H1 (cell line): Measurements from ENCODE around the gene MYH9. TPM values are rescaled to one million over a fixed set of nuclear protein-coding genes. Genes with fewer than 3 reads are reported as not detected.

ENCODE experiments used
- CTCF ChIA-PET: fragments of 300-600 bp; sonication (Branson Sonifier 250); formaldehyde crosslinking; loops from one replicate; lab custom pipeline; 2021; ENCODE audit not compliant: partially characterized antibody; lab: Charles Lee
- POLR2A ChIA-PET: fragments of 300-600 bp; sonication (Branson Sonifier 250); formaldehyde crosslinking; loops from one replicate; lab custom pipeline; 2021; ENCODE audit warnings: inconsistent platforms; ENCODE audit not compliant: partially characterized antibody; lab: Charles Lee
- DNase-seq, 2 experiments: peaks; one replicate each; pipeline versions ENCODE4 v3.0.0 to v3.0.0-alpha.2; 2010 to 2022; ENCODE audit warnings: low spot score in 2 of 2, low read depth in 1 of 2, mixed read lengths in 1 of 2
- FAIRE-seq: peaks from 2 replicates; lab custom pipeline; 2011; peaks lifted over from hg19 to GRCh38; lab: Jason Lieb, UNC
- H2AFZ ChIP-seq: 2 replicates; pipeline ENCODE4 v1.8.1; 2012; ENCODE audit warnings: low read length, inconsistent platforms
- H2AK5ac ChIP-seq: 2 replicates; pipeline ENCODE4 v1.6.1; 2013; ENCODE audit warnings: low read depth, low read length
- H2BK120ac ChIP-seq: replicated peaks from 2 replicates; pipeline ENCODE3; 2013; ENCODE audit warnings: low read depth, low read length, inconsistent platforms
- H2BK12ac ChIP-seq: 2 replicates; pipeline ENCODE4 v1.6.1; 2013; ENCODE audit warnings: low read depth, low read length
- H2BK15ac ChIP-seq: 2 replicates; pipeline ENCODE4 v1.6.1; 2013; ENCODE audit warnings: low read length
- H2BK20ac ChIP-seq: 2 replicates; pipeline ENCODE4 v1.6.1; 2013; ENCODE audit warnings: low read length
- H2BK5ac ChIP-seq: 2 replicates; pipeline ENCODE4 v1.6.1; 2013; ENCODE audit warnings: low read depth, low read length
- H3K14ac ChIP-seq: 2 replicates; pipeline ENCODE4 v1.6.1; 2013; ENCODE audit warnings: inconsistent platforms; ENCODE audit not compliant: insufficient read length
- H3K18ac ChIP-seq: 2 replicates; pipeline ENCODE4 v1.6.1; 2013; ENCODE audit warnings: low read length; ENCODE audit errors: extremely low read depth
- H3K23ac ChIP-seq: 2 replicates; pipeline ENCODE4 v1.6.1; 2013; ENCODE audit warnings: inconsistent platforms; ENCODE audit not compliant: insufficient read length
- H3K23me2 ChIP-seq: 2 replicates; pipeline ENCODE4 v1.6.1; 2013; ENCODE audit warnings: low read depth, low read length
- H3K27ac ChIP-seq: 2 replicates; pipeline ENCODE4 v1.6.1; 2011; ENCODE audit warnings: low read depth, low read length, inconsistent platforms
- H3K27me3 ChIP-seq, 4 experiments: replicated peaks in 1 of 4; 1 replicate in 1 of 4; 2 replicates in 3 of 4; pipeline versions ENCODE4 v1.6.1 to v1.8.1; 2011 to 2013; ENCODE audit warnings: low read length in 3 of 4, mild to moderate bottlenecking in 3 of 4, inconsistent platforms in 2 of 4, mixed read lengths in 2 of 4, moderate library complexity in 1 of 4; ENCODE audit not compliant: control insufficient read depth in 3 of 4, insufficient read depth in 3 of 4; ENCODE audit errors: extremely low read depth in 1 of 4
- H3K36me3 ChIP-seq, 4 experiments: 2 replicates each; pipeline versions ENCODE4 v1.6.1 to v1.8.1; 2011 to 2013; ENCODE audit warnings: mild to moderate bottlenecking in 4 of 4, low read length in 3 of 4, moderate library complexity in 2 of 4, control low read depth in 1 of 4, inconsistent platforms in 1 of 4; ENCODE audit not compliant: insufficient read depth in 4 of 4, control insufficient read depth in 2 of 4
- H3K4ac ChIP-seq: replicated peaks from 2 replicates; pipeline ENCODE3; 2013; ENCODE audit warnings: low read length, low read depth, mixed read lengths, inconsistent platforms; ENCODE audit not compliant: insufficient read length
- H3K4me1 ChIP-seq, 4 experiments: replicated peaks in 1 of 4; 1 replicate in 1 of 4; 2 replicates in 3 of 4; pipeline versions ENCODE4 v1.6.1 to v1.8.1; 2011 to 2013; ENCODE audit warnings: low read length in 3 of 4, inconsistent platforms in 2 of 4, mixed read lengths in 1 of 4; ENCODE audit not compliant: insufficient read depth in 4 of 4, control insufficient read depth in 3 of 4
- H3K4me2 ChIP-seq, 2 experiments: 2 replicates each; pipeline versions ENCODE4 v1.6.1 to v1.8.1; 2011 to 2013; ENCODE audit warnings: low read depth in 2 of 2, low read length in 2 of 2, control low read depth in 1 of 2, inconsistent platforms in 1 of 2, mild to moderate bottlenecking in 1 of 2; ENCODE audit not compliant: insufficient read depth in 1 of 2
- H3K4me3 ChIP-seq, 4 experiments: fragments of 200-600, 300-600 bp in 1 of 4; sonication (generic), shearing (Covaris generic), sonication (Bioruptor Twin) in 1 of 4; 2 replicates each; pipeline versions ENCODE4 v1.5.1 to v1.8.1; 2011 to 2016; ENCODE audit warnings: low read length in 4 of 4, low read depth in 3 of 4, control low read depth in 2 of 4, inconsistent platforms in 2 of 4, mild to moderate bottlenecking in 2 of 4, mixed read lengths in 1 of 4, moderate library complexity in 1 of 4; ENCODE audit not compliant: insufficient read depth in 2 of 4; ENCODE audit errors: extremely low read depth in 1 of 4
- H3K56ac ChIP-seq: replicated peaks from 2 replicates; pipeline ENCODE3; 2013; ENCODE audit warnings: low read depth, mild to moderate bottlenecking, mixed read lengths, low read length, inconsistent platforms; ENCODE audit not compliant: insufficient read length
- H3K79me1 ChIP-seq: 2 replicates; pipeline ENCODE4 v1.6.1; 2013; ENCODE audit warnings: low read depth, low read length, control low read depth
- H3K79me2 ChIP-seq, 2 experiments: 2 replicates each; pipeline versions ENCODE4 v1.6.1 to v1.8.1; 2012 to 2013; ENCODE audit warnings: low read length in 2 of 2, mild to moderate bottlenecking in 2 of 2, inconsistent platforms in 1 of 2; ENCODE audit not compliant: insufficient read depth in 2 of 2, control insufficient read depth in 1 of 2
- H3K9ac ChIP-seq, 4 experiments: replicated peaks in 1 of 4; 1 replicate in 1 of 4; 2 replicates in 3 of 4; pipeline versions ENCODE4 v1.6.1 to v1.8.1; 2011 to 2013; ENCODE audit warnings: low read depth in 3 of 4, low read length in 3 of 4, control low read depth in 2 of 4, mild to moderate bottlenecking in 2 of 4, moderate library complexity in 2 of 4, inconsistent platforms in 1 of 4; ENCODE audit errors: extremely low read depth in 1 of 4
- H3K9me3 ChIP-seq, 2 experiments: 2 replicates each; pipeline versions ENCODE4 v1.6.1 to v1.8.1; 2012 to 2013; ENCODE audit warnings: mild to moderate bottlenecking in 2 of 2, moderate library complexity in 2 of 2, control low read depth in 1 of 2, inconsistent platforms in 1 of 2, low read depth in 1 of 2, low read length in 1 of 2, mixed read lengths in 1 of 2; ENCODE audit not compliant: insufficient read depth in 2 of 2
- H4K20me1 ChIP-seq, 2 experiments: replicated peaks in 1 of 2; 2 replicates each; pipeline versions ENCODE3 to v1.8.1; 2011 to 2013; ENCODE audit warnings: inconsistent platforms in 2 of 2, low read length in 2 of 2, mild to moderate bottlenecking in 1 of 2; ENCODE audit not compliant: insufficient read depth in 2 of 2, control insufficient read depth in 1 of 2
- H4K5ac ChIP-seq: 2 replicates; pipeline ENCODE4 v1.6.1; 2013; ENCODE audit warnings: low read length, low read depth, mixed read lengths, inconsistent platforms; ENCODE audit not compliant: insufficient read length
- H4K8ac ChIP-seq: 2 replicates; pipeline ENCODE4 v1.8.0; 2013; ENCODE audit warnings: mild to moderate bottlenecking, moderate library complexity, low read length, inconsistent platforms; ENCODE audit not compliant: insufficient read depth; ENCODE audit errors: extremely low read depth
- H4K91ac ChIP-seq: replicated peaks from 2 replicates; pipeline ENCODE3; 2013; ENCODE audit warnings: low read length, mixed read lengths, inconsistent platforms; ENCODE audit not compliant: insufficient read length
- CTCF ChIP-seq, 3 experiments: IDR thresholded peaks; 1 replicate in 2 of 3; 2 replicates in 1 of 3; pipeline versions ENCODE4 v1.5.1 to v1.6.1; 2011; ENCODE audit warnings: low read length in 3 of 3, mild to moderate bottlenecking in 3 of 3, inconsistent platforms in 2 of 3, low read depth in 1 of 3, moderate library complexity in 1 of 3; ENCODE audit not compliant: insufficient read depth in 1 of 3; ENCODE audit errors: control extremely low read depth in 1 of 3
- EZH2 ChIP-seq: fragments of 200-600 bp; sonication (generic); IDR thresholded peaks from 2 replicates; pipeline ENCODE4 v1.7.1; 2012; ENCODE audit warnings: low read depth, mild to moderate bottlenecking, moderate library complexity, low read length, inconsistent platforms; ENCODE audit not compliant: severe bottlenecking
- KDM5A ChIP-seq: fragments of 200-600 bp; IDR thresholded peaks from 2 replicates; pipeline ENCODE4 v1.7.1; 2012; ENCODE audit warnings: mild to moderate bottlenecking, low read length, inconsistent platforms, mixed read lengths
- MAFK ChIP-seq: IDR thresholded peaks from 2 replicates; pipeline ENCODE4 v1.6.1; 2012; ENCODE audit warnings: low read depth, mild to moderate bottlenecking, improper control_type of control experiment, low read length
- POLR2A ChIP-seq, 2 experiments: IDR thresholded peaks; 1 replicate in 1 of 2; 2 replicates in 1 of 2; pipeline ENCODE4 v1.6.1; 2011; ENCODE audit warnings: low read depth in 2 of 2, low read length in 2 of 2, mild to moderate bottlenecking in 2 of 2; ENCODE audit errors: control extremely low read depth in 1 of 2
- SIRT6 ChIP-seq: IDR thresholded peaks from one replicate; pipeline ENCODE4 v1.7.1; 2012; ENCODE audit warnings: low read length, inconsistent platforms
- TBP ChIP-seq: IDR thresholded peaks from 2 replicates; pipeline ENCODE4 v1.6.1; 2011; ENCODE audit warnings: low read depth, low read length, improper control_type of control experiment
- WGBS, 2 experiments: shearing (Covaris generic) in 1 of 2; methylation state at CpG; one replicate each; pipeline versions ENCODE4 v1.1.6 to v1.1.7; 2013 to 2015; ENCODE audit warnings: low lambda C conversion rate in 2 of 2, mixed read lengths in 2 of 2, inconsistent platforms in 1 of 2, low coverage in 1 of 2, missing lambda C conversion rate in 1 of 2; ENCODE audit not compliant: insufficient replicate concordance in 2 of 2, insufficient coverage in 1 of 2, insufficient read length in 1 of 2; ENCODE audit errors: extremely low coverage in 1 of 2, missing lambda C conversion rate in 1 of 2; 5-methylcytosine and 5-hydroxymethylcytosine counted together
- polyA plus RNA-seq, 7 experiments: library from polyadenylated mRNA; depleted of rRNA in 3 of 7; stranded (reverse) in 5 of 7; unstranded in 2 of 7; fragments of >200 nt in 5 of 7; fragments of 200-250 nt in 2 of 7; gene quantifications; 1 replicate in 5 of 7; 2 replicates in 1 of 7; 4 replicates in 1 of 7; pipeline versions ENCODE4 v1.2.1 to v1.2.3, GENCODE V29; 2011 to 2013; ENCODE audit warnings: missing spikeins in 2 of 7, mixed read lengths in 2 of 7
- total RNA-seq: library from RNA; stranded (reverse); fragmentation: NEBNext Ultra II Directional; extraction: Animal tissue kit (Norgen Biotek cat#: 25700); gene quantifications from 2 replicates; pipeline ENCODE4 v1.2.1, GENCODE V29; 2021

The MYH9 gene
- total and polyA plus RNA-seq, 2 of the 8 experiments (the other 6 are each of a cell fraction or from before 2014, with no cell fraction given) = 24.9 to 322 TPM

- Histone ChIP-seq H2AFZ (no peak overlapping the region), H3K14ac (no peak overlapping the region), H3K23ac (no peak overlapping the region), H3K79me1 (no peaks in the 10 kb centered on the region), H2BK20ac (no peak overlapping the region), H3K9me3 (no peaks in the 10 kb centered on the region), H3K27ac (no peak overlapping the region), H3K27me3 (no peaks in the 10 kb centered on the region), H3K18ac (no peak overlapping the region), H3K4me3 (no peak overlapping the region), H3K4me2 (no peak overlapping the region), H2BK15ac (no peak overlapping the region), H4K91ac (no peak overlapping the region), H3K9ac (no peak overlapping the region), H4K20me1 (no peaks in the 10 kb centered on the region), H3K23me2 (no peaks in the 10 kb centered on the region), H2BK12ac (0 out of 2 replicates have a peak overlapping the region, but pooled peaks have one; percentile 11), H4K5ac (no peak overlapping the region), H3K36me3 (no peaks in the 10 kb centered on the region), H2BK120ac (no peak overlapping the region), H3K56ac (no peak overlapping the region), H2BK5ac (no peak overlapping the region), H3K4ac (no peak overlapping the region), H2AK5ac (no peak overlapping the region), H3K4me1 (peaks cover 0 to 4% (median 2%) of the 10 kb centered on the region in 4 experiments; a peak in 4 of 7 replicates), H3K79me2 (no peaks in the 10 kb centered on the region), H4K8ac (no peak overlapping the region)
- TF ChIP-seq MAFK (no peak), EZH2 (no peak), SIRT6 (no peak), POLR2A (IDR thresholded peaks at IDR 0.05; ENCODE audit: control extremely low read depth in 1 of 2, low read depth in 2 of 2, low read length in 2 of 2) (no peak), CTCF (IDR thresholded peaks at IDR 0.05; ENCODE audit: control extremely low read depth in 1 of 3, insufficient read depth in 1 of 3, low read depth in 1 of 3, low read length in 3 of 3) (no peak), KDM5A (no peak), TBP (no peak)
- POLR2A ChIA-PET = interaction anchor here (0.7 to 1.5 kb wide), 3 partner anchors 9 to 15 kb away, joined by 3 to 6 read pairs (median 4); no protein-coding TSS in a partner anchor
- CTCF ChIA-PET = interaction anchor here (0.9 to 1.2 kb wide), 2 partner anchors 61 to 103 kb away, joined by 3 read pairs; no protein-coding TSS in a partner anchor
- DNase-seq (no peak), FAIRE-seq (no peak)
- WGBS, 2 experiments = 91% methylated on average over 5 of the region's 5 CpGs; no CpG with 5 or more reads in 1 of the 2 experiments
These were observed 37.3 kb upstream of the MYH9 start for GRCh38 chr22:36424901-36425579.
